Measurements from ENCODE around the gene FBXO33.

GRCh38 chr14:39395555-39396254, 36.5 kb downstream of the FBXO33 start:
- no peak for TF ChIP-seq CTCF (IDR thresholded peaks at IDR 0.05; ENCODE audit: insufficient read depth, low read length, poor library complexity, severe bottlenecking)
- TF ChIP-seq EZH2phosphoT487 (conservative IDR thresholded peaks at IDR 0.05; ENCODE audit: low read length) = no peak
